Natural killer cell (primary cell): Measurements from ENCODE around the gene PHEX. TPM values are rescaled to one million over a fixed set of nuclear protein-coding genes. Genes with fewer than 3 reads are reported as not detected.

Experiments used
- ATAC-seq, 3 donors: fragments of 150-1000 bp in 2 of 3; fragments of 200-7000 bp in 1 of 3; cut with Tn5 transposase; 1 replicate in 1 of 3; 2 replicates in 2 of 3; pipeline ENCODE4 v1.10.0; 2021; ENCODE audit warnings: mild to moderate bottlenecking in 2 of 3, moderate library complexity in 2 of 3
- DNase-seq, 2 donors: peaks; one replicate each; pipeline versions ENCODE4 v3.0.0 to v3.0.0-alpha.2; 2013 to 2021; ENCODE audit warnings: mixed read lengths in 1 of 2
- H3K27ac ChIP-seq: one replicate; pipeline ENCODE4 v1.5.1; 2013; ENCODE audit warnings: mild to moderate bottlenecking, low read length
- H3K27me3 ChIP-seq: one replicate; pipeline ENCODE4 v1.6.1; 2013; ENCODE audit warnings: low read length; ENCODE audit not compliant: control insufficient read depth, insufficient read depth
- H3K36me3 ChIP-seq: one replicate; pipeline ENCODE4 v1.6.1; 2013; ENCODE audit warnings: low read length; ENCODE audit not compliant: control insufficient read depth, insufficient read depth
- H3K4me1 ChIP-seq: one replicate; pipeline ENCODE4 v1.6.1; 2013; ENCODE audit warnings: low read length; ENCODE audit not compliant: control insufficient read depth, insufficient read depth
- H3K4me3 ChIP-seq: one replicate; pipeline ENCODE4 v1.5.1; 2013; ENCODE audit warnings: low read length
- H3K9me3 ChIP-seq: one replicate; pipeline ENCODE4 v1.6.1; 2013; ENCODE audit warnings: low read length; ENCODE audit not compliant: control insufficient read depth, insufficient read depth
- H3K27ac Mint-ChIP-seq, 2 donors: one replicate each; pipeline ENCODE4 v1.8.0; 2022; ENCODE audit warnings: mild to moderate bottlenecking in 2 of 2, mixed read lengths in 2 of 2, moderate library complexity in 1 of 2
- H3K27me3 Mint-ChIP-seq, 2 donors: one replicate each; pipeline ENCODE4 v1.8.0; 2022; ENCODE audit warnings: low read depth in 2 of 2, mixed read lengths in 2 of 2
- H3K36me3 Mint-ChIP-seq: one replicate; pipeline ENCODE4 v1.8.0; 2022; ENCODE audit warnings: mixed read lengths
- H3K4me1 Mint-ChIP-seq, 2 donors: one replicate each; pipeline ENCODE4 v1.8.0; 2022; ENCODE audit warnings: mixed read lengths in 2 of 2
- H3K4me3 Mint-ChIP-seq: one replicate; pipeline ENCODE4 v1.8.0; 2022; ENCODE audit warnings: mild to moderate bottlenecking, moderate library complexity, mixed read lengths
- H3K9me3 Mint-ChIP-seq, 2 donors: one replicate each; pipeline ENCODE4 v1.8.0; 2022; ENCODE audit warnings: mixed read lengths in 2 of 2
- CTCF ChIP-seq: fragments of 200-600 bp; IDR thresholded peaks from one replicate; pipeline ENCODE4 v1.8.0; 2022; ENCODE audit warnings: antibody characterized with exemption
- WGBS: methylation state at CpG from one replicate; pipeline ENCODE4 v1.1.7; 2013; ENCODE audit warnings: missing lambda C conversion rate; ENCODE audit not compliant: insufficient coverage; 5-methylcytosine and 5-hydroxymethylcytosine counted together
- intact Hi-C: fragments of 100-400 bp; cut with micrococcal nuclease; formaldehyde crosslinking; loops from one replicate; pipeline ENCODE4 v1.14.2; 2022
- total RNA-seq, 4 donors: library from RNA; stranded (reverse); fragments of 120-200 nt in 1 of 4; gene quantifications; one replicate each; pipeline versions ENCODE4 v1.2.3 to v1.2.4, GENCODE V29; 2013 to 2022

The PHEX gene
- total RNA-seq, 3 donors from 2014 or later (not counting 1 experiment from before 2014, with no cell fraction given) = 0.10 to 0.54 (median 0.25) TPM

GRCh38 chrX:21990832-21991231 is 41.3 kb upstream of the PHEX start:
- no peaks in the 10 kb centered on the region for H3K9me3 Mint-ChIP-seq
- TF ChIP-seq CTCF = no peak
- ATAC-seq (no peak), DNase-seq (no peak)
- H3K36me3 Mint-ChIP-seq = no peaks in the 10 kb centered on the region
- 89% methylated on average over 8 of the region's 8 CpGs for WGBS
- intact Hi-C loops = no loop called here
- H3K4me3 Mint-ChIP-seq = no peak overlapping the region
- H3K4me1 Mint-ChIP-seq = no peaks in the 10 kb centered on the region
- no peaks in the 10 kb centered on the region for H3K27me3 Mint-ChIP-seq
- no peaks in the 10 kb centered on the region for H3K27me3 ChIP-seq
- no peak overlapping the region for H3K27ac ChIP-seq
- peaks cover 7% of the 10 kb centered on the region for H3K4me1 ChIP-seq
- H3K27ac Mint-ChIP-seq = no peak overlapping the region
- H3K9me3 ChIP-seq = no peaks in the 10 kb centered on the region
- no peak overlapping the region for H3K4me3 ChIP-seq
- H3K36me3 ChIP-seq = no peaks in the 10 kb centered on the region

- no peak for TF ChIP-seq CTCF
- no peak overlapping the region for H3K4me3 ChIP-seq
Measured at GRCh38 chrX:21991504-21991903, 40.6 kb upstream of the PHEX start.

GRCh38 chrX:21993265-21993664 is 38.9 kb upstream of the PHEX start:
- H3K4me1 ChIP-seq = peaks cover 7% of the 10 kb centered on the region
- no peak for DNase-seq
- Mint-ChIP-seq H3K27ac (no peak overlapping the region), H3K36me3 (no peaks in the 10 kb centered on the region), H3K9me3 (no peaks in the 10 kb centered on the region), H3K4me3 (no peak overlapping the region), H3K27me3 (no peaks in the 10 kb centered on the region), H3K4me1 (peaks cover 6 to 7% of the 10 kb centered on the region in 2 donors)
- H3K36me3 ChIP-seq = no peaks in the 10 kb centered on the region
- TF ChIP-seq CTCF = no peak
- peak in 1 of 3 donors; percentile 78 for ATAC-seq
- intact Hi-C loops = no loop called here
- no peaks in the 10 kb centered on the region for H3K27me3 ChIP-seq
- peak overlapping the region; percentile 79 for H3K27ac ChIP-seq
- 47% methylated on average over 8 of the region's 8 CpGs for WGBS
- H3K9me3 ChIP-seq = no peaks in the 10 kb centered on the region
- no peak overlapping the region for H3K4me3 ChIP-seq

More at GRCh38 chrX:21991504-21991903, 40.6 kb upstream of the PHEX start:
- DNase-seq (no peak), ATAC-seq (no peak)
- Histone ChIP-seq H3K4me1 (peaks cover 7% of the 10 kb centered on the region), H3K36me3 (no peaks in the 10 kb centered on the region), H3K27ac (no peak overlapping the region), H3K9me3 (no peaks in the 10 kb centered on the region), H3K27me3 (no peaks in the 10 kb centered on the region)
- no peak overlapping the region for H3K27ac Mint-ChIP-seq
- H3K27me3 Mint-ChIP-seq = no peaks in the 10 kb centered on the region
- H3K9me3 Mint-ChIP-seq = no peaks in the 10 kb centered on the region
- H3K4me1 Mint-ChIP-seq = peaks cover under 1 to 1% of the 10 kb centered on the region in 2 donors
- no peaks in the 10 kb centered on the region for H3K36me3 Mint-ChIP-seq
- intact Hi-C loops = no loop called here
- WGBS = no CpG with 5 or more reads among the region's 3 CpGs
- no peak overlapping the region for H3K4me3 Mint-ChIP-seq

GRCh38 chrX:21996872-21997455 is 35.2 kb upstream of the PHEX start:
- intact Hi-C loops = no loop called here
- no peak for TF ChIP-seq CTCF
- Mint-ChIP-seq H3K4me1 (peaks cover 6 to 7% of the 10 kb centered on the region in 2 donors), H3K36me3 (no peaks in the 10 kb centered on the region), H3K27ac (peak overlapping the region; percentile 24 to 75), H3K27me3 (no peaks in the 10 kb centered on the region), H3K4me3 (no peak overlapping the region), H3K9me3 (no peaks in the 10 kb centered on the region)
- no peak for DNase-seq
- H3K36me3 ChIP-seq = no peaks in the 10 kb centered on the region
- peak; percentile 69 to 72 (median 72) for ATAC-seq
- H3K4me1 ChIP-seq = peaks cover 7% of the 10 kb centered on the region
- no peak overlapping the region for H3K4me3 ChIP-seq
- H3K9me3 ChIP-seq = no peaks in the 10 kb centered on the region
- WGBS = 75% methylated on average over 9 of the region's 10 CpGs
- no peaks in the 10 kb centered on the region for H3K27me3 ChIP-seq
- no peak overlapping the region for H3K27ac ChIP-seq
